HK-2 (cell line): ENCODE data around the gene TUBA3E.
"Not testable (repeated sequence)": the region's sequence is repeated elsewhere in the genome, so short reads cannot be mapped to it uniquely, and the experiment has no call there.

Experiments
- DNase-seq: peaks from one replicate; pipeline ENCODE4 v3.0.0-alpha.2; 2018; ENCODE audit not compliant: unreplicated experiment

The TUBA3E gene

DNA sequence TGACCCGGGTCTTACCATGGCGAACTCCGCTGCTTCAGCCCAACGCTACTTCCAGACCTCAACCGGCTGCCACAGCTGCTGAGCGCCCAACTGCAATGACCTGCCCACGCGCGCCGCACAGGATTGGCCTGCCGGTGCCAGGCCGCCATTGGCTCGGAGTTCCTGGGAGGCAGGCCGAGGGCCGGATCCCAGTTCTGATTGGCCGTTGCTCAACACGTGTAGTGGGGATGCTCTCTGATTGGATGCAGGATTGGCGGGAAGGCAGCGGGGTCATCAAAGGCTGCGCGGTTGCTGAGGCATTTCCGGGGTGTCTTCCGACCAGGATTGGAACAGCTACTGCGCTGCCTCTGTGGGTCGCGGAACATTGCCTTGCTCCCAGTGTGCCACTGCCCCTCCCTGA, at the start of gene TUBA3E:
Gene TUBA3E, minus strand, starts transcription at position 97 of the 400 bp plus-strand sequence. Its CDS starts 79 bp downstream, at position 18.
- DNase-seq, result no peak

GRCh38 chr2:130246430-130246829, 48.2 kb upstream of the TUBA3E start:
- no peak for DNase-seq

GRCh38 chr2:130245976-130246375, 47.7 kb upstream of the TUBA3E start:
- no peak for DNase-seq

GRCh38 chr2:130243359-130243758, 45.1 kb upstream of the TUBA3E start:
- no peak for DNase-seq

DNA sequence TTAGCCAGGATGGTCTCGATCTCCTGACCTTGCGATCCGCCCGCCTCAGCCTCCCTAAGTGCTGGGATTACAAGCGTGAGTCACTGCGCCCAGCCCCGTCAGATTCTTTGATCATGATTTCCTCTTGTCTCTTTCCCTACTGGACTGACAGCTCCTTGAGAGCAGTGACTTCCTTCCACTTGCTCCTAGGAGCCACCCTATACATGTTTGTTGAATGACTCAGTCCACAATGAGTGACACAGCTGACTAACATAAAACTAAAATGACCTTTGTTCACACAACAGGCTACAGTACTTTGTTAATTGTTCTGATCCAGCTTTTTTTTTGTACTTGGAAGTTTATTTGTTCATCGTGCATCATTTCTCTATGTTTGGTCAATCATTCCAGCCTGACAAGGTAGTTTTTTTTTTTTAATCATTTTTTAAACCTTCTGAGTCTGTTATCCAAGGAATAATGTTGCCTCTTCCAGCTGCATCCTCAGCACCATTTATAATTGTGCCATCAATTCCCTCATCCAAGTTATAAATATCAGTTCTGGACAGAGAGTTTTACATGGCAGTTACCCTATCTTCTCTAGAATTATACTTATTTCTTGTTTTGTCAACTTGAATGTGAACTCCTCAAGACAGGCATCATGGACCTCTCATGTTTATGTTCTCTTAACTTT, 42.9 kb upstream of the TUBA3E start:
- peak; percentile 74 for DNase-seq

DNA sequence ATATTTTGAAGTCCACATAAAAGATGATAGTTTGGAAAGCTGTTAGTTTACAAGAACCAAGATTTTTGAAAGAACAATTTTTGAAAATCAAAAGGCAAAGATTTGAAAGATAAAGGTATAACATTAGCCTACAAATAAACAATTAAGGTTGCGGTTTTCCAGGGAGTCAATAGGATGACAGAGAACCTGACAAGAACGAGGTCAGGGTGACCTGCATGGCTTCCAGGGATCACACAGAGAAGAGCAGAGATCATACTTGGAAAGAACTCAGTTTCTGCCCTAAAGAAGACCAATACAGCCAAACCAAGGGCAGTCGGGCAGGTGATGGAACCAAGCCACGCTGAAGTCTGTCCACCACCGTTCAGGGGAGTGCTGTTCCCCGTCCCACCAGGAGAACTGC, 41.3 kb upstream of the TUBA3E start:
- DNase-seq, result not testable (repeated sequence)

DNA sequence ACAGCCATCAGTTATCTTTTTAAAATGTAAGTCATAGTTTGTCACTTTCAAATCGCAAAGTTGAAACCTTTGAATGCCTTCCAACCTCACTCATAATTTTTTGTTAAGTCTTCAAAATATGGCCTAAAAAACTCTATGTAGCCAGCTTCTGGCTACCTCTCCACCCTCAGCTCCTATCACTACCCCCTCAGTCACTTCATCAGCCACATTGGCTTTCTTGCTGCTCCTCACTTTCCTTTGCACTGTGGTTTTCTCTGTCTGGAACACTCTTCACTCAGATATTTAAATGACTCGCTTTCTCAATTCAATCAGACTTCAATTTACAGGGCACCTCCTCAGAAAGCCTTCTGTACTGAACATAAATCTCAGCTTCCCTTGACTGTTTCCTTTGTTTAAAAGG, 34.8 kb upstream of the TUBA3E start:
- DNase-seq, result not testable (repeated sequence)

- DNase-seq, result no peak
Measured at GRCh38 chr2:130231656-130232055, 33.4 kb upstream of the TUBA3E start.

DNA sequence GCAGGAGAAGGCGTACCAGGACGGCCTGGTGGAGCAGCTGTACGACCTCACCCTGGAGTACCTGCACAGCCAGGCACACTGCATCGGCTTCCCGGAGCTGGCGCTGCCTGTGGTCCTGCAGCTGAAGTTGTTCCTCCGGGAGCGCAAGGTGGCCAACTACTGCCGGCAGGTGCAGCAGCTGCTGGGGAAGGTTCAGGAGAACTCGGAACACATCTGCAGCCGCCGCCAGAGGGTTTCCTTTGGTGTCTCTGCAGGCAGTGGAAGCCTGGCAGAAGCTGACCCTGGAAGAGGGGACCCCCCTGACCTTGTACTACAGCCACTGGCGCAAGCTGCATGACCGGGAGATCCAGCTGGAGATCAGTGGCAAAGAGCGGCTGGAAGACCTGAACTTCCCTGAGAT, 32.7 kb upstream of the TUBA3E start:
- DNase-seq, result not testable (repeated sequence)

GRCh38 chr2:130230376-130230775, 32.1 kb upstream of the TUBA3E start:
- not testable (repeated sequence) for DNase-seq

DNA sequence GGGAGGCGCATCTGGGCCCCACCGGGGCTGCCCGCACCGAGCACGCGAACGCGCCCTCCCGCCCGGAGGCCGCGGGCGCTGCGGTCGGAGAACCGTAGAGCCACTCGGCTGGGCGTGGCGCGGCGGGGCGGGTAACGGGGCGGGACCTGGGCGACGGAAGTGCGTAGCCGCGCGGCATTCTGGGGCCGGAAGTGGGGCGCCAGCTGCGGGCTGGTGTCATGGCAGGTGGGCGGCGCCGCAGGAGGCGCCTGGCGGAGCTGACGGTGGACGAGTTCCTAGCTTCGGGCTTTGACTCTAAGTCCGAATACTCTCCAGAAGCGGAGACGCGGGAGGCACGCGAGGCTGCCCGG, 30.9 kb upstream of the TUBA3E start:
- DNase-seq, result not testable (repeated sequence)

GRCh38 chr2:130228467-130229160, 30.4 kb upstream of the TUBA3E start:
- not testable (repeated sequence) for DNase-seq

DNA sequence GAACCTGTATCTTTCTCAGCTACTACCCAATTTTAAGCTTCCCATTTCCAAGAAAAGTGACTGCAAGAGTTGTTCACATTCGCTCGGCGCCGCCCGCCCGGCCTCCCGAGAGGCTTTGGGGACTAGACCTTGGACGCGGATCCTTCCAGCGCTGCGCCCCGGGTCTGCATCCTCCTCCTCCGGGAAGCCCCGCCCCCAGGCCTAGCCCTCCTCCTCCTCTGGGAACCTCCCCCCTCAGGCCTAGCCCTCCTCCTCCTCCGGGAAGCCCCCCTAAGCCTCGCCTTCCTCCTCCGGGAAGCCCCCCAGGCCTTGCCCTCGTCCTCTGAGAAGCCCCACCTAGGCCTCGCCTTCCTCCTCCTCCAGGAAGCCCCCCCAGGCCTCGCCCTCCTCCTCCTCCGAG, 29.8 kb upstream of the TUBA3E start:
- DNase-seq, result not testable (repeated sequence)

- not testable (repeated sequence) for DNase-seq
Measured at GRCh38 chr2:130222523-130222922, 24.3 kb upstream of the TUBA3E start.

DNA sequence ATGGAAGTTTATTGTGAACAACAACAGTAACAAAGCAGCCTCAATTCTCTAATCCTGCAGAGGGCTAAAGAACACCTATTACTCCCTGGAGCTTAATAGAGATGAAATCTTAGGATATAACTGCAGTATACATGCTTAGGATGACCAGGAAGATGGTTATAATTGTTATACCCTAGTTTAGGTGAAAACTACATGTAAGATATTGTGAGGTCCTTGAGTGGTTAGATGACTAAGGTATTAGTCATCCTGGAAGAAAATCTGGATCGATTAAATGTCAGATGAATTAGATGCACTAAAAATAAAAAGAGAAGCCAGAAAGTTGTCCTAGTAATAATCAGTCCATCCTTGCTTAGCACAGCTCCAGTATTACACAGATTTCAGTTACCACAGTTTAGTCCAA, 22.3 kb upstream of the TUBA3E start:
- DNase-seq, result not testable (repeated sequence)

DNA sequence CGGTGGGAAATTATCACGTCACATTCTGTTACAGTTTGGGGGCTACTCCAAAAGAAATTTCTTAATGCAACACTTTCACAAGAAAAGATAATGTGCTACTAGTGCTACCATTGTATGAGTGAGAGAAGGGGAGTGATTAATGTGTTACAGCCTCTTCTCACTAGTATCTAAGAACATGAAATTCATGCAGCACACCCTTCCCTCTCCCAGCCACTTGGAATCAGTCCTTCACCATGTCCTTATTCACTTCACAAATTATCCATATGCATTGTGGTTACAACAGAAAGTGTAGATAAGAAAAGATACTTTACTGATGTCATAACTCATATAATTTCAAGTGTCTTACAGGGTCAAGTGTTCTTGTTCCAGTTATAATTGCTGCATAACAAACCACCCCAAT, 20.9 kb upstream of the TUBA3E start:
- DNase-seq, result not testable (repeated sequence)

- not testable (repeated sequence) for DNase-seq
Measured at GRCh38 chr2:130207051-130207450, 8.8 kb upstream of the TUBA3E start.

GRCh38 chr2:130203150-130203549, 4.9 kb upstream of the TUBA3E start:
- DNase-seq, result not testable (repeated sequence)

DNA sequence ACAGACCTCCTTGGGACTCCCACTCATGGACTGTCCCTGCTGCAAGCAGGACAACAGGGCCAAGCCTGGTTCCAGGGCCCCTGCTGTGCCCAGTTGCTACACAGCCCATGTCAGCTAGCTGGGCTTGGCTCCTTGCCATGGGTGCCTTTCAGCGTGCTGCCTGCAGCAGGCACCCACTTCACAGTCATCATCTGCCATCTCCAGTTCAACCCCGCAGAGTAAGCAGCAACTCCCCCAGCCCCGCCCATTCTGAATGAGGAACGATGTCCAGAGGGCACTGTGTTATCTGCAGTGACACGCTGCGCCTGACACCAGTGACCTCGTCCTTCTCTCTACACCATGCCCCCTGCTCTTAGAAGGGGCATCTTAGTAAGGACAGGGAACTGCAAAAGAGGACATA, 4.3 kb upstream of the TUBA3E start:
- not testable (repeated sequence) for DNase-seq

DNA sequence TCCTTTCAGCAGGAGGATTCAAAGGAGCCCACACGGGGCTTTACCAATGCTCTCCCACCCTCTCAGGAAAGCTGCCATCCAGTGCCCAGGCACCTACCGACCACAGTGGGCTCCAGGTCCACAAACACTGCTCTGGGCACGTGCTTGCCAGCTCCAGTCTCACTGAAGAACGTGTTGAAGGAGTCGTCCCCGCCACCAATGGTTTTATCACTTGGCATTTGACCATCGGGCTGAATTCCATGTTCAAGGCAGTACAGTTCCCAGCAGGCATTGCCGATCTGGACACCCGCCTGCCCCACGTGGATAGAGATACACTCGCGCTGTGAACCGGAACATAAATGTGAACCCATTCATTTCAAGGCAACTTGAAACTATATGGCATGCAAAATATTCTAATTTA, 2.2 kb downstream of the TUBA3E start:
- not testable (repeated sequence) for DNase-seq

- not testable (repeated sequence) for DNase-seq
Measured at GRCh38 chr2:130195089-130195635, 3.1 kb downstream of the TUBA3E start.

- DNase-seq, result not testable (repeated sequence)
Measured at GRCh38 chr2:130193824-130194223, 4.4 kb downstream of the TUBA3E start.

DNA sequence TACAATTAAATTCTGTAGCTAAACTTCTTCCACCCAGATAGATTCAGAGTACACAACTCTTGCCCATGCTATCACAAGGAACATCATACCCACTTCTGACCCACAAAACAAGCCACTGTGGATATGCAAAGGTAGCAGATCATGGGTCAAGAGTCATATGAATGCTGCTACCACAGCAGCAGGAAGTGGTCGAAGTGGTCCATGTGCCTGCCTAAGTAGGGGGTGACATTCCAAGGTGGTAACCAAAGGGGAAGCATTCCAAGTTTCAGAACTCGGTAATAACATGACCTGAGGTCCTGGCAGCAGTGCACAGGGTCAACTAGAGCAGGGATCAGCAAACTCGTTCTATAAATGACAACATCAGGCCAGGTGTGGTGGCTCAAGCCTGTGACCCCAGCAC, 5.8 kb downstream of the TUBA3E start:
- DNase-seq, result not testable (repeated sequence)
